GM21737 (cell line): ENCODE measurements around the gene DUSP16.
A peak's percentile ranks its signal among the peaks of the same experiment; 100 is the strongest.
"Not testable (repeated sequence)": the region's sequence is repeated elsewhere in the genome, so short reads cannot be mapped to it uniquely, and the experiment has no call there.

Source experiments
- ATAC-seq: cut with Tn5 transposase; IDR thresholded peaks from one replicate; pipeline ENCODE4 v1.9.1; 2021; ENCODE audit warnings: mild to moderate bottlenecking, moderate library complexity; ENCODE audit not compliant: unreplicated experiment

DUSP16 gene

GRCh38 chr12:12585115-12585863 lies 22.6 kb upstream of the DUSP16 start:
- no peak for ATAC-seq

DNA sequence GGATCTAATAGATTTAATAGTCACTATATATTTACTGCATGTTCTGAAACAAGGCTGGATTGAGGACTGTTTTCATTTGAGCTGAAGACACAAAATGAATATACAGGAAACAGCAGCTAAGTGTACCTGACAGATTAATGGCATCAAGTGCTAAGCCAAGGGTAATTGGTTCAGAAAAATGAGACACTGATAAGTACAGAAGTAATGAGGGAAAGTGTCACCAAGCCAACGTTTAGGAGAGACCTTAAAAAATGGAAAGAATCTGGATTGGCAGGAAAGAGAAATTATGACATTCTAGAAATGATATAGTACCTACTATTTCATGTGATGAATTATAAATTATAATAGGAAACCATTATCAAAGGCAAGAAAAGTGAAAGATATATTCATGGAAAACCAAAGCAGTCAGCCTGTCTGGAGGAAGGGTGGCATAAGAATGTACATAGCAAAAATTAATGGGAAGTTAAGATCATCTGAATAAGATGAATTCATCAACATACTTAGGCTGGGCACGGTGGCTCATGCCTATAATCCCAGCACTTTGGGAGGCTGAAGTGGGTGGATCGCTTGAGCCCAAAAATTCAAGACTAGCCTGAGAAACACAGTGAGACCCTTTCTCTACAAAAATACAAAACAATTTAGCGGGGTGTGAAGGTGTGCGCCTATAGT lies 21.0 kb upstream of the DUSP16 start:
- ATAC-seq = no peak

- peak; percentile 91 for ATAC-seq
Observed at GRCh38 chr12:12582895-12583303, 20.2 kb upstream of the DUSP16 start.

DNA sequence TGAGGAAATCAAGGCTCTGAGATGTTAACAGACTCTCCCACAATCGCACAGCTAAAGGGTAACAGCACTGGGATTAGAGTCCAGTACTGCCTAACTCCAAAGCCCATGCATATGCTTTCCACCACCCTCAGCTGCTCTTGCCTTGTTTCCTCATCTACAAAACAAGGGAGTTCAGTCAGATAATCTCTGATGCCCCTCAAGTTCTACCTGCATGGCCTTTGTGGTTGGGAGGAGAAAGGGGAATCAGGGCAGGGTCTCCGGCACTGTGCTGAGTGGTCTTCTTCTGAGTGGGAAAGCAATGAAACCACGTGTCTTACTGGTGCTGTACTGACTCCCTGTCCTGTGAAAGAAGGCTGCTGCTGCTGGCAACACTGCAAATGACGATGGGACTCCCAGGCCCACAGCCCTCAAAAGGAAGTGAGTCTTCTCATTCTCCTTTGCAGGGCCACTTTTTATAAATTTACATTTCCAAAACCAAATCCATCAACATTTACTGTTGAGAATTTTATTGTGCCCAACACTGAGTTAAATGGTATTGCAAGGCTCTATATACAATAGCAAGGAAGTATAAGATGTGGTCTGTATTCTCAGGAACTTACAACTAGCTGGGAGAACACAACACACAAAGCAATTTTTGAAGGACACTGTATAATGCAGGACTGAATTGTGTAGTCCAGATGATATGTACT lies 19.7 kb upstream of the DUSP16 start:
- peak; percentile 36 for ATAC-seq

- not testable (repeated sequence) for ATAC-seq
Observed at GRCh38 chr12:12580716-12581115, 18.1 kb upstream of the DUSP16 start.

GRCh38 chr12:12577786-12578185 lies 15.1 kb upstream of the DUSP16 start:
- no peak for ATAC-seq

- ATAC-seq = no peak
Observed at GRCh38 chr12:12572659-12573058, 10.0 kb upstream of the DUSP16 start.

DNA sequence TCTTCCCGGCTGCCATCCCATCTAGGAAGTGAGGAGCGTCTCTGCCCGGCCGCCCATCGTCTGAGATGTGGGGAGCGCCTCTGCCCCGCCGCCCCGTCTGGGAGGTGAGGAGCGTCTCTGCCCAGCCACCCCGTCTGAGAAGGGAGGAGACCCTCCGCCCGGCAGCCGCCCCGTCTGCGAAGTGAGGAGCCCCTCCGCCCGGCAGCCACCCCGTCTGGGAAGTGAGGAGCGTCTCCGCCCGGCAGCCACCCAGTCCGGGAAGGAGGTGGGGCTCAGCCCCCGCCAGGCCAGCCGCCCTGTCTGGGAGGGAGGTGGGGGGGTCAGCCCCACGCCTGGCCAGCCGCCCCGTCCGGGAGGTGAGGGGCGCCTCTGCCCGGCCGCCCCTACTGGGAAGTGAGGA lies 3.3 kb upstream of the DUSP16 start:
- not testable (repeated sequence) for ATAC-seq

GRCh38 chr12:12564911-12565310 lies 2.2 kb upstream of the DUSP16 start:
- ATAC-seq = no peak

DNA sequence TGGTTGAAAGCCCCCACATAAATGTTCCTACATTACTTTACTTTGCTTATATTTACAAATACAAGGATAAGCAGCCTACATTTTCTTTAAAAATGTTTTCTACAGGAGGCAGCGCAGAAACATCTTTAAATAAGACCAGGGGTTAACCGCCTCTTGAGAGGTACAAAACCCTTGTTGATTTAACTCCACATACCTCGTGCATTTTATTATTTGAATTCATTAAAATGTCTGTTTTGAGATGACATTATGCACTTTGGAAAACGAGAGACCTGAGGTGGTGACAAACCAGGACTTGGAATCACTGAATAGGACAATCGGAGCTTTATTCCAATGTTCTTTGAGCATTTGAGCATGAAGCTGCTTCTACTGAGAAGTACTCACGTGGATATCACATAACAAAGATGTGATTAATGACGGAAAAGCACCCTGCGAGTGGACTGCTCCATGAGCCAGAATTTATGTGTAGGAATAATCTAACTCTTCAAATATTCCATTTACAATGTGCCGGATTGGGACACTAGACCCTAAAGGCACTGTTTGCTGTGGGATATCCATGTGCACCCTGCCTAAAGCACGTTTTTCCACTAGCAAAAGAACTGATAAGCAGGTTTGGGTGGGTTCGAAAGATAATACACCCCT lies 746 bp upstream of the DUSP16 start:
- ATAC-seq = no peak

DNA sequence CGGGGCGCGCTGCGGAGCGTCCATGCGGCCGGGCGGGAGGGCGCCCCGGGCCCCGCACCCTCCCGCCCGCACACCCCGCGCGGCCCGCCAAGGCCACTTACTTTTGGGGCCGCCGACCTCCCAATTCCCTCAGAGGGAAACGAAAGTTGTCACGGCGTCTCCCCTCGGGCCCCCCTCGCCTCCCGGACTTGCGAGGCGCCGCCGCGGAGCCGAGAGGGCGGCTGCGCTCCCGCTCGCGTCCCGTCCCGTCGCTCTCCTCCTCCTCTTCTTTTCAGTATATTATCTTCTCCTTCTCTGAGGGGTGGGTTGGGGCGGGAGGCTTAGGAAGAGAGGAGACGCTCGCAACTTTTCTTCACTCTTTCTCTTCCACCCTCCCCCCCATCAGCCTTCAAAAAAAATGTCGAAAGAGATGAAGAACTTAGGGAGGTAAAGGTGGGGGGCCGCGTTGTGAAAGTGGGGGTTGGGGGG lies 613 bp downstream of the DUSP16 start:
- ATAC-seq = no peak

- no peak for ATAC-seq
Observed at GRCh38 chr12:12561371-12562015, 1.2 kb downstream of the DUSP16 start.

GRCh38 chr12:12560587-12561370 lies 1.9 kb downstream of the DUSP16 start:
- no peak for ATAC-seq

GRCh38 chr12:12559719-12560296 lies 2.9 kb downstream of the DUSP16 start:
- no peak for ATAC-seq

DNA sequence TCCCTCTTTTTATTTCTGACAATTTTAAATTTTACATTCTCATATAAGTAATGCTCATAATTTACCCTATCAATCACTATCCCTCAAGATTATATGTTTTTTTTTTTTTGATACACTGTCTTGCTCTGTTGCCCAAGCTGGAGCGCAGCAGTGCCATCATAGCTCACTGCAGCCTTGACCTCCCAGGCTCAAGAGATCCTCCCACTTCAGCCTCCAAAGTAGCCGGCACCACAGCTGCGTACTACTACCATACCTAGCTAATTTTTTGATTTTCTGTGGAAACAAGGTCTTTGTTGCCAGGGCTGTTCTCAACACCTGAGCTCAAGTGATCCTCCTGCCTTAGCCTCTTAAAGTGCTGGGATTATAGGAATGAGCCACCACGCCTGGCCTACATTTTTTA lies 4.4 kb downstream of the DUSP16 start:
- ATAC-seq = no peak

DNA sequence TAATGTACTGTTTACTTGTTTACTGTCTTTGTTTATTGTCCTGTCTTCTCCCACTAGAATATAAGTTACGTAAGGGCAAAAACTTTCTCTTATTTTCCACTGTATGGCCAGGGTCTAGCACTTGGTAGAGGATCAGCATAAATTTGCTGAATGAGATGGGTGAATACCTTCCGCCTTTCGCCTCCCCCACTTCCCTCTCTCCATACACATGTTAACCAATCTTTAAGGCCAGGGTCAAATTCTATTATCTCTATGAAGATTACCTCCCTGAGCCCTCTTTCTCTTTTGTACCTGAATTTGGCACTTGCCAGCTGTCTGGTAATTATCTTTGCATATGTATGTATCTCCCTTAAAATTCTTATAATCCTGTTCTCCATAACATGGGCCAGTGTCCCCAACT lies 4.9 kb downstream of the DUSP16 start:
- no peak for ATAC-seq

DNA sequence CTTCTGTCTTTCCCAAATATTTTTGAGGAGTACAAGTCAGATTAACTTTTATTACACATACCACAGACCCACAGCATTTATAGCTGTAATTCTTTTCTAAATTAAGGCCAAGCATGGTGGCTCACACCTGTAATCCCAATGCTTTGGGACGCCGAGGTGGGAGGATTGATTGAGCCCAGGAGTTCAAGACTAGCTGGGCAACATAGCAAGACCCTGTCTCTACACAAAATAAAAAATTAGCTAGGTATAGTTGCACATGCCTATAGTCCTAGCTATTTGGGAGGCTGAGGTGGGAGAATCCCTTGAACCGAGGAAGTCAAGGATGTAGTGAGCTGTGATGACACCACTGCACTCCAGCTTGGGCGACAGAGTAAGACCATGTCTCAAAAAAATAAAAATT lies 7.0 kb downstream of the DUSP16 start:
- no peak for ATAC-seq

GRCh38 chr12:12553208-12553785 lies 9.4 kb downstream of the DUSP16 start:
- ATAC-seq = no peak

- no peak for ATAC-seq
Observed at GRCh38 chr12:12551115-12551514, 11.5 kb downstream of the DUSP16 start.
